Activated CD4-positive, alpha-beta T cell treated with anti-CD3 and anti-CD28 coated beads, Interleukin-2, amount 50 U/mL, for 16 hours (primary cell): ENCODE results near the gene SH3PXD2A.
A peak's percentile ranks its signal among the peaks of the same experiment; 100 is the strongest.

ENCODE experiments used
- DNase-seq: peaks from one replicate; pipeline ENCODE4 v3.0.0-alpha.2; 2020

Gene SH3PXD2A

DNA sequence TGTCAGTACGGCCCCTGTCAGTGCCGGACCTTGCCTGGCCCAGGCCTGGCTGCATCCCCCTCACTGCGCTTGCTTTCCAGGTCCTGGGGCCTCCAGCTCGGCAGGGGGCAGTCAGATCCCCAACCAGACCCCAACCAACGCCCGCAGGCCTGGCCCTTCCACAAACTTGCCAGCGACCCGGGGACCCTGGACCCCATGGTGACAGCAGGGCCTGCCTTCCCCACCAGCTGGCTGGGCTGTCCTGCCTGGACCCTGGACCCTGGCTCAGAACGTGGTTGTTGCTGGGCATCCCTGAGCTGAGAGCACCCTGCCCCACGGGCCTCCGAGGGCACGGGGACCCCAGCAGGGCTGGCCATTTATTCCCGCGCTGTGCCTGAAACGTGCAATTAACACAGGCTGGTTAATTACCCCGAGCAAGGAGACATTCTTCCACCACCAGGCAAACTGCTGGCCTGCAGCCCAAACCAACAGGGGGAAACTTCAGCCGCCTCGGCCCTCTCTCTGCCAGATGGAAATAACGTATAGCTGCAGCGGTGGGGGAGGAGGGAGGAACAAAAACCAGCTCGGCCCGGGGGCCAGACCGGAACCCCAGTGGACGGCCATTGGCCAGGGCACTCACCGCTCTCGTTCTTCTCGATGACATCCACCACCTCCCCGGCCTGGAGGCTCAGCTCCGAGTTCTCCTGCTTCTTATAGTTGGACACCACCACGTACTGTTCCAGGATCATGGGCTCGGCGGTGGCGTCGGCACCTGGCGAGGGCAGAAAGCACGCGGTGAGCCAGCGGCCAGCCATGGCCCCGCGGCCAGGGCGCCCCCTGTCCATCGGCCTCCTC lies 194.8 kb downstream of the SH3PXD2A start:
- DNase-seq = no peak

DNA sequence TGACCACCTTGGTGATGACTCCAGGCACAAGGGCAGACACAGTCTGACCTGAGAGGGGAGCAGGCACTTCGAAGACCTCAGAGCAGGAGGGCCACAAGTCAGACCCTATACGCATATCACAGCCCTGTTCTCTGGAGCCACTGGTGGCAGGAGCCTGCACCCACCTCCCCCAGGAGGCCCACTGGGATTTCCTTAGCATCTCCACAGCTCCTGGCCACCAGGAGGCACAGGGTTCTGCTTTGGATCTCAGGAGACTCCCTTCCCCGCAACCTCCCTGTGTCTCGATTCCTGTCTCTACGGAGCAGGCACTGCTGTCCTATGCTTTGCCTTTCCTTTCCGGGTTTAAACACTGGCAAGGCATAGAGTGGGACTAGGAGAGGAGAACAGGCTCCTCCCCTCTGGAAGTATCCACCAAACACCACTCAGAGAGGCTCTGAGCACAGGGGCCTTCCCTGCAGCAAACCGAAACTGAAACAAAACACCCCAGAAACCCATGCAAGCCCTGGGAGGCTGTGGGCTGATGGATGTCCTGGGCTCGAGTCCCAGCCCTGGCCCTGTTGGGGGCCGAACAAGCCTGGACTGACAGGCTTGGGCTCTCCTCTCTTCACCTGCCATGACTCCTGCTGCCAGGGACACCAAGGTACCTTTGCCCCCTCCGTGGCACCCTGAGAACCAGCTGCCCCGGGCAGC lies 195.6 kb downstream of the SH3PXD2A start:
- peak; percentile 71 for DNase-seq

DNA sequence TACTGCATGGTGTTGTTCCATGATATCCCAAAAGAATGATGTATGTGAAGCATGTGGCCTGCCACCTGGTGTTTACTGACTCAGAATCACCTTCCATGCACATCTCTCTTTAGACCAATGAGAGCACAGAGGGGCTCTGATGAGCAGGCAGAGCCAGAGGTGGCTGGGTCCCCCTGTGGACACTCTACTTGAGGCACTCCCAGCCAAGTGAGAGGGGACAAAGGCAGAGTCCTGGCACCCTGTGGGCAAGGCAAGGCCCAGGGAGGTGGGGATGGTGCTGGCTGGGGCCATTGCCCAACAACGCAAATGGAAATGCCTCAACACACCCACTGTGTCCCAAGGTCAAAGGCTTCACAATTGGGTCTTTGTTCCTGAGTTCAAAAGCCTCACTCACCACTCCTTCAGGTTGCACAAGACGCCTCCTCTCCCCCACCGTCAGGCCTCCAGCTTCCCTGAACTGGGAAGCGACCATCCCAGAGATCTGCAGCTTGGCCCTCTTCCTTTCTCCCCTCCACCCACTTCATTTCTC lies 197.3 kb downstream of the SH3PXD2A start:
- no peak for DNase-seq

DNA sequence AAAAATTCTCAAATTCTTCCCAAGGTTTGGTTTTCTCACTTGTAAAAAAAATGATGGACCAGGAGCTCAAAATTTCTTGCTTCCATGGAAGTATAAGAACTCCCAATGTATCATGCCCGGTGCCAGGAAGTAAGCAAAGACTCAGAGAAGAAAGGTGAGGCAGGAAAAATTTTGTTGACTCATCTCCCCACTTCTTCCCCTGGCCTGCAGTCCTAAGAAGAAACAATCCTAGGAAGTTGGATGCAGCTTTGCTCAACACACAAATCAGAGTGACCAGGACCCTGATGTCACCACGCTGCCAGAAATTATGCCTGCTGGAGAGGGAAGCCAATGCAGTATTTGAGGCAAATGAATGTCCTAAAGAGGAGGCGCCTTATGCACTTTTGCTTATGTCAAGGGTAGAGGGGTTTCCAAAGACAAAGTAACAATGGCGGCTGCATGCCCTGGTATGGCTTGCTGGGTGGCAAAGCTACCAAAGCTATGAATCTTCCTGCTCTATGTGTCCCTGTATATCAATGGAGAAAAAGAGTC lies 198.2 kb downstream of the SH3PXD2A start:
- no peak for DNase-seq

DNA sequence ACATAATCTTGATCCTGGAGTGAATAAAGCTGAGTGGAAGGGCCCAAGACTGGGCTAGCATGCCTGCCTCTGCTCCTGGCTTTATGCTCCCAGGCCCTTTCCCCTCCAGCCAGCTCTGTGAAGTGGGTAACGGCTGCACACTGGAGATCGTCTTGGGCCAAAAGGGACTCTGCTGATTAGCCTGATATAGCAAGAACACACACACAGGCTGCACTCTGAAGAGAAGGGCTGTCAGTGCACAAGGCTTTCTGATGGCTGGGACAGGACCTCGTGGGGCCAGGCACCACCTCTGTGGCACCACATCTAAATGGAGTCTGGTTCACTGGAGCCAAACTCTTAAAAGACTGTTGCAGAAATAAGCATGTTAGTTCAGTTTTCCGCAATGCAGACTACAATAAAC lies 200.5 kb downstream of the SH3PXD2A start:
- DNase-seq = no peak

DNA sequence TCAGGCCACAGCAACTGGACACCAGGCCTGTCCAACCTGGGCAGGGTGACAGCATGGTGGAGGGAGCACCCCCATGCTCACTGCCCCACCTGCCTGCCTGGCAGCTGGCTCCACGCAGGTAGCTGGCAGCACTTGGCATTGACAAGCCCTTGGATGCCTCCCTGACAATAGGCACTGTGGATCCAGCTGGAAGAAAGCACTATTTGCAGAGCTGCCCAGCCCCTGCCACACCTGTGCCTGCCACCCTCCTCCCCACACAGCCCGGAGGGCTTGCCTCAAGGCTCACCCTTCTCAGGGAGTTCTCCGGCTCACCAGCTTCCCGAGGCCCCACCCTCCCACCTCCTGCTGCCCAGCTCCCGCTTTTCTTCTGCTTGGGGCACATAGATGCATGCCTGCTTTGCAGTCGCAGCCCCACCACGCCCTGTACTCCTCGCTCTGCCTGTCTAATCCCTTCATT lies 201.8 kb downstream of the SH3PXD2A start:
- no peak for DNase-seq

DNA sequence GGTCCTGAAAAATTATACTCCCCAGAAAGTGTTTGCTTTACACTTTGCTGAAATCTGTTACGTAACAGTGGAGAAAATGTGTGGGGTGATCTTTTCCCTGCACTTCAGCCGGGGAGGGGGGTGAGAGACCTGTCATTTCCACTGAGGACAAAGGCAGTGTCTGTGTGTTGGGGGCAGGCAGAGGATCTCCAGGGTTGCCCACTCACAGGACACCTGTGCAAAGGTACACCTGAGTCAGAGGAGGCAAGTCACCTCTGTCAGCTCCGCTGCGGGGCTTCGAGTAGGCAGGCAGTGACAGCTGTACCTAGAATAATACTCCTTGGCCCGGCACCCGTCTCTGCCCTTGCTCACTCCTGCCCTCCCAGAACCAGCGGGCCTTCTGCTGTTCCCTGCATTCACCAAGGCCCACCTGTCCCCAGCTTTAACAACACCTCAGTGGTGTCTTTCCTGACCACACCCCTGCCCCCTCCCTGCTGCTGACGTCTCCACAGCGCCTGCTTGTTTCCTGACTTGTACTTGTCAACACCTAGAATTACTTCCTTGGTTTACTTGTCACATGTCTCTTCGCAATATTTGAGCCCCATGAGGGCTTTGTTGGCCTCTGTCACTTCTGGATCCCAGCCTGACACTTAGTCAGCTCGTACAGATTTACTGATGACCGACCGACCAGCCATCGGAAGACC lies 202.6 kb downstream of the SH3PXD2A start:
- DNase-seq = no peak

DNA sequence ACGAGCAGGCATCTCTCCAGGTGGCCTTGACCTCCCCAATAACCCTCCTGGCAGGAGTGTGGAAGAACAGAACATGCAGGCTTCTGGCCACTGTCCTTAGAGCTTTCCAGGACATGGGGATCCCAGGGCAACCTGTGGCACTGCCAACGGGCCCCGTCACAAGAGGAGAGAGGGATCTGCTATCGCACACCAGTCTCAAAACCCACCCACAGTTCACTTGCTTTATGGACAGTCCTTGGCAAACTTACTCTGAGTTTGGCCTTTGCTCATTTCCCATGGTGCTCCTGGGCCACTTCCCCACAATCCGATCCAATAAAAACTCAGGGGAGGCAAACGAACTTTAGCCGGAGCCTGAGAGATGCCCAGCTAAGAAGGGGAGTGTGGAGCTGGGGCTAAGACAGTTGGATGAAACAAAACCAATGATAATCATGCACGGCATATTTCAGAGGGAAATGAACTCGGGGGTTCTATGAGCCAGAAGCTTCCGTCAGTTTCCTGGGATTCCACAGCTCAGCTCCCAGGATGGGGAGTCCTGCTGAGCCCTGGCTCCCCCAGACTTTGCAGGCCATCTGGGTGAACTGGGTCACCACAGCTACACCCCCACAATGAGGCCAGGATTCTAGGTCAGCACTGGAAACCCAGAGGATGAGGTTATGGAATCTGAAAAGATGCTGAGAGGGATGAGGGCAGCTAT lies 203.4 kb downstream of the SH3PXD2A start:
- no peak for DNase-seq

DNA sequence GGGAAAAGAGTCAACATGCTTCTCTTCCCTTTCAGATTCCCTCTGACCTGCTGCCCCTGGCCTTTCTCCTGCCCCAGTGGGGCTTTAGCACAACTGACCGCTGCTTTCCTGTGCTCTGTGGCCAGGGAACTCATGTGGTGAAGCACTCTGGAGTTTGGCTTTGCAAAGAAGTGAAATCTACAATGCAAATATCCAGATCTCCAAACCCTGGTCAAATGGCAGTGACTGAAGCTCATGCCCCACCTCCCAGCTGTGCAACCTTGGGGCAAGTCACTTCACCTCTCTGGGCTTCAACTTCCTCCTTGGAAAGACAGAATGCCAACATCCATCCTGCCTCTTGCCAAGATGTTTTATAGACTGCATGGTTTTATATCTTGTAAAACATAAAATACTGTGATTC lies 204.0 kb downstream of the SH3PXD2A start:
- no peak for DNase-seq

DNA sequence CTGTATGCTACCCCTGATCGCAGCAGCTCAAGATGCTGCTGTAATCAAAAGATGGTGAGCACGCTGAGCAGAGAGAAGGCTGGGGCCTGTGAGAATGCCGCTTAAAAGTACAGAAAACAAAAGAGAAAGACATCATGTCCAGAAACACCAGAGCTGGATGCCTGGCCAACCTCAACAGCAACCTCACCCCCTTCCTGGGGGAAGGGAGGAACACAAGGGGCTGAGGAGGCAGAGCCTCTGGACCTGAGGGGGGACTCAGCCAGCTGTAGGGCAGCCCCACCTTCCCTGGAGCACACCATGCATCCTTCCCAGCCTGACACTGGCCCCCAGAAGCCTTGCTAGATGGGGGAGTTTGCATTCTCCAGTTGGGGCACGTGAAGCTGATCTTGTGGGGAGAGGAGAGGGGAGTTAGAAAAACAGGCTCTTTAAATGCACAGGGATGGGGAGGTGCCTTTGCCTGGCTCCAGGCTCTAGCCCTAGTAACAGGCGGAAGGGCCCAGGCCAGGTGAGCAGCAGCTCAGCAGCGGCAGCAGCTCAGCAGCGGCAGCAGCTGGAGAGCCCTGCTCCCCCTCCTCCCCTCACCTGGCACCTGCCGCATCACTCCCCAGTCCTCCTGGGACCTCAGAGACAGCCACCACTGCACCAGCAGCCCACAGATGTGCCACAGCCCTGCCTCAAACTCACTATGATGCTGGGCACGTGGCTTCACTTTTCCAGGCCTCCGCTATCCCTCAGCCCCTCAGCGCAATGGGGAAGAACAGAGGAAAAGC lies 205.5 kb downstream of the SH3PXD2A start:
- DNase-seq = no peak

DNA sequence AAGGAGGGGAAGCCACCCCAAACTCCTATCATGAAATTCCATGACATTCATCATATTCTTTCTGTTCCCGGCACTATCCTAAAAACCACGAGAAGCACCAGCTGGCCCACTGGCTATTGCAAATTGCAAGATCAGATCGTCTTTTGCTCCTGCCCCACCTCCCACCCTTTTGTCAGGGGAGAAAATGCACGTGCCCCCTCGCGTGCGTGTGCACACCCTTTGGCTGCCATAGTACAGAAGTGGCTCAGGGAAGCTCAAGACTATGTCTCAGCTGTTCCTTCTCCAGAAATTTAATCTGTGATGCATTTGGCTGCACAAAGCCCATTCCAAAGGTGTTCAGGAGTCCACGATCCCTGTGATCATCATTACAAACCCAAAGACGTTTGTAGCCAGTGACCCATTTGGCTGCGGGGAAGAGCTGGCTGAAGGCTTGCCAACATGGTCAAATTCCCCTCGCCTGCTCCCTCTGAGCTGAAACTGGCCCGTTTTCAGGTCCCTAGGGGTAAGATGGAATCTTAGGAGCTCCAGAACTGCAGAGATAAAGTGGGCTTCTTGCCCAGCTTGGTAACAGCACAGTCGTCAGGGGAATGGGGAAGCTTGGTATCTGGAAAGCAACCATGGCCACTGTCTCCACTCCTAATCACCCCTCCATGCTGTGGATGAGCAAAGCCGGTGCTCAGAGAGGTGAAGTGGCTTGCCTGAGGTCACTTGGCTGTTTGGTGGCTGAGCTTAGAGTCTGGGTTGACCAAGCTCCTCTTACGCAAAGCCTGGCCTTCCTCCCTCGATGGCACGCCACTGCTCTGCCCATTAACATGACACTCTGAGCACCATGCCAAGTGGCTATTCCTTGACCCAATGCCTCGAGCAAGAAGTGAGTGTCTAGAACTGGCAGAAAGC lies 206.5 kb downstream of the SH3PXD2A start:
- no peak for DNase-seq

DNA sequence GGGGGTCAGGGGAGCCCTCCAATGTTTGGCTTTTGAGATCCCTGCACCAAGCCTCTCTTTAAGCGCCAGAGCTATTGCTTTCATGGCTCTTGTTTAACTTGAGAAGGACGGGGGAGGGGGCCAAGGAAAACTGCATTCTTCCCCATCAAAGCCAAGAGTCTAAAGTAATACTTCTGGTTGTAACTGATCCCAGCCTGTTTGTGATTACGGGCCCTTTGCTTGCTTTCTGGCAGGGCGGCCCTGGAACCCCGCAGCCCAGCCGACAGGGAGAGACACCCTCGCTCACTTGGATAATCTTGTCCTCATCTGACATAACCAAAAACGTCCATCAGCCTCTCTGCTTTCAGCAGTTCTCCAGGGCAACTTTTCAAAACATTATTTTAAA lies 207.1 kb downstream of the SH3PXD2A start:
- no peak for DNase-seq

DNA sequence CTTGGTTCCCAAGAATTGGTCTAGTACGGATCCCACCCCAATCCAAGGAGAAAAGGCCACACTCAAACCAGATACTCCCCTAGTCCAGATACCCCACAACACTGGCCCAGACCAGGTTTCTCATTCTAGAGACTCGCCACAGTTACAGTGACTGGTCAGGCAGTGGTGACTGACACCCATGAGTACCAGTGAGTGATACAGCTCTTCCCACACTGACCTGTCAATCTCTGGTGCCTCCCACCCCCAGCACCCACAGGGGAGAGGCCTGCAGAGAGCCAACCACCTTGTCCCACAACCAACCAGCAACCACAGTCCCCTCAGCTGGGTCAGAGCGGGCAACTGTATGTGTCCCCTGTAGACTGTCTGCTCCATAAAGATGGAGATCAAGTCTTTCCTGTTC lies 209.1 kb downstream of the SH3PXD2A start:
- DNase-seq = no peak

DNA sequence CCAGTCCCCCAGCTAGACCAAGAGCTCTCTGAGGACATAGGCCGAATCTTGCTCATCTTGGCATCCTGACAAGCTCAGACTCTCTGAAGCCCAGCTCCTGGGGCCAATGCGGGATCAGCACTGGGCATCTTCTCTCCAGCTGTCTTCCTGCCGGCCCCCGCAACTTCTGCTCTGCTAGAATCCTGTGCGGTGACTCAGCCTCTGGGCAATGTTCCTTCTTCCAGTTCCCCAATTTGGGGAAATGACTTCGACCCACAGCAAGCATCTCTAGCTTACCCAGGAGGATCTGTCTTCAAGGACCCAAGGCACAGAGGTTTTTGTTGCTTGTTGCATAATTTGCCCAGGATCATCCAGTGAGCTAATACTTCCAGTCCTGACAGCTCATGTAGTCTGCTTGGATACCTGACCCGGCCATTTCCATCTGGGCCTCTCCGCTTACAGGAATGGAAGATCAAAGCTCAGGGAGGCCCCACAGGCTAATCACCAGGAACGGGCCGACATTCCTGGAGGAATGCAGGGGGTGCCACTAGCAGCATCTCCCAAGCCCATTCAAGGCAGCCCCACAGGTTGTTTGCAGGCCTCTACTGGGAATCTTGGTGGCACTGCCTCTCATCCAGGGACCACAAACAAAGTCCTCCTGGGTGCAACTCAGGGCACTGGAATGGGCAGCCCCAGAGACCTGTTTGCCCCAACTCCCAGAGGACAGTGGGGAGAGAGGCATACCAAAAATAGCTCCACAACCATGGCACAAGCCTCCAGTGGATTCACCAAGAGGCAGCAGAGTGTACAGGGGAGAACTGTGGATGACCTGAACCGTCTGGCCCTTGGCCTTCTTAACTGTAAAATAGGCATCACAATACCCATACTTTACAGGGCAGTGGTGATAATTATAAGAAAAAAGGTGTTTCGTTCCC lies 210.0 kb downstream of the SH3PXD2A start:
- DNase-seq = no peak

DNA sequence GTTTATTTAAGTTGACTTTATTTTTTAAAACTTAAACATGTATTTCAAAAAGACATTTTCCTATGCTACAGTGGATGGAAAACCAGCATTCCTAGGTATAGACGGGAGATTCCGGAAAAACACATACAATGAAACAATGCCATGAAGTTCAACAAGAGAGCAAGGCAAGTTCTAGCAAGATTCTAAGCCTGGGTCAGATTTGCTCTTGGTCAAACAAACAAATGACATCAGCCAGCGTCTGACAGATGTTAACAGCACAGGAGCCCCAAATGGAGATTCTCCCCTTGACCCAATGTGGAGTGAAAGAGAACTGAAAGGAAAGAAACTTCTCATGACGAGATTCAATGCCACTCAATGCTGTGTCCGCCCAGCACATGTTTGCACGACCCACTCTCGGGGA lies 212.0 kb downstream of the SH3PXD2A start:
- no peak for DNase-seq

DNA sequence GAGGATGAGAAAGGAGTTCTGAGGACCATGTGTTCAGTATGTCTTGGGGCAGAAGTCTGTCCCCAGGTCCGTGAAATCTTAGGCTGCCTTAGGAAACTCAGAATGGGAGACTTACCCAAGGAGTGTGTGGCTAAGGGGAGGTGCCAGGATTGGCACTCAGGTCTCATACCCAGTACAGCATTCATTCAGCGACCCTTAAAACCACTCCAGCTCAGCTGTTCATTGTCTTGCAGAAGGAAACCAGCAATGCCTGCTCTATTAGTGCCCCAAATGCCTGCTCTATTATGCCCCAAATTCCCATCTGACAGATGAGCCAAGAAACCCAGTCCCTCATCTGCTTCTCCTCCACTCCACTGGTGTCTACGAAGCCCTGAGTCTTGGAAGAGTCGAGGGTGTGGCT lies 214.1 kb downstream of the SH3PXD2A start:
- no peak for DNase-seq

DNA sequence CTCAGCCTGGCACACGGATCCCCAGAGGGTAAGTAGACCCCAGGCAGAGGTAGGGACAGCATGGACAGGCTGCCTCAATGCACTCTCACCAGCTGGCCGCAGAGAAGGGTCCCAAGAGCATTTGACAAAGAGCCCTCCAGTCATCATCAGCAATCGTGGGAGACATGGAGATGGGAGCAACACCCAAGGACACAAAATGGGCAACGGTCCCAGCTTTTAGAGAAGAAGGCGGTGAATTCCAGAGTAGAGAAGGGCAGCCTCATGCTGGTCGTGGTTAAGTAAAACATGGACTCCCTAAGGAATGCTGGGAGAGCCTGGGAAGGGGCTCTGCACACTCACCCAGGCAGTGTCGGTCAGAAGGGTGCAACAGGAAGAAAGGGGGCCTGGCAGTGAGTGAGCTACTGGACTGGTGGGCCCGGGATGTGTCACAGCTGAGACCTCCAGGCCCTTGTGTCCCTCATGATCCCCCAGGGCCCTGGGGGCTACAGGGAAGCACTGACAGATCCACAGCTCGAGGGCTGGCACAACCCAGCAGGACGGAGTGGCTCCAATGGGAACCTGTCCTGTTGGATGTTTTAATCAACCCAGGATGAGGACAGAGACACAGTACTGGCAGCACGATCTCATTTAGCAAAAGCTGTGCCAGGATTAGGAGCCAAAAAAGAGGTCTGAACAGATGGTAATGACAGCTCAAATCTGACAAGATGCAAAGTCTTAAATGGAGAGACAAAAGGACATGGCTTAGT lies 214.8 kb downstream of the SH3PXD2A start:
- no peak for DNase-seq

DNA sequence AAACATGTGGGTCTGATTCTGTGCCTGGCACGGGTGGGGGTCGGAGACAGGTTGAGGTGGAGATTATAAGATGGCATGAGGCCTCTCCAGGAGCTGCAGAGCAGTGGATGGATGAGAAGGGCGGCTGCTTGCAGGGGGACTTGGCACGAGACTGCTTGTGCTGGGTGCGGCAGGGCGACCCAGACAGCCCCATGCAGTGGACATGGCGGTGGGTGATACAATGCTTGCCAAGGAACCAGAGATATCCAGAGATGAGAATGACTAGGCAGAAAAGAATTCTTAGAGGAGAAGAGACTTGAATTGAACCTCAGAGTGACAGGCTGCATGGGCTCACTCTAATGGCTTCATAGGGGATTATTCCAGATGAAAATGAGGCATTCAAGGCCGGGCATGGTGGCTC lies 216.4 kb downstream of the SH3PXD2A start:
- no peak for DNase-seq
